Hepatocyte (in vitro differentiated cells): ENCODE data around the gene MAGI1.

ENCODE experiments used
- CTCF ChIP-seq: fragments of 200-600 bp; sonication (generic); IDR thresholded peaks from 2 replicates; pipeline ENCODE4 v1.5.1; 2016; ENCODE audit warnings: antibody characterized with exemption, mild to moderate bottlenecking; ENCODE audit not compliant: poor library complexity
- EZH2 ChIP-seq: fragments of 200-600 bp; sonication (generic); IDR thresholded peaks from 2 replicates; pipeline ENCODE4 v1.6.1; 2016; ENCODE audit warnings: antibody characterized with exemption, mild to moderate bottlenecking, borderline replicate concordance
- EZH2phosphoT487 ChIP-seq: fragments of 200-600 bp; sonication (generic); IDR thresholded peaks from one replicate; pipeline ENCODE4 v1.6.1; 2018; ENCODE audit warnings: antibody characterized with exemption, mild to moderate bottlenecking, low read depth, moderate library complexity; ENCODE audit not compliant: unreplicated experiment, severe bottlenecking

GRCh38 chr3:65678516-65678915 is 360.2 kb downstream of the MAGI1 start:
- TF ChIP-seq EZH2, result no peak
- no peak for TF ChIP-seq EZH2phosphoT487
- TF ChIP-seq CTCF, result no peak
